Activated naive CD8-positive, alpha-beta T cell treated with anti-CD3 and anti-CD28 coated beads, Interleukin-2, amount 10 ng/mL, durations not matched to agents 7 days and 5 days (primary cell): ENCODE data around the gene WWOX. TPM values are rescaled to one million over a fixed set of nuclear protein-coding genes. Genes with fewer than 3 reads are reported as not detected.

ENCODE experiments used
- ATAC-seq: fragments of 150-1000 bp; cut with Tn5 transposase; one replicate; pipeline ENCODE4 v1.10.0; 2021; ENCODE audit warnings: low read depth, moderate library complexity
- POLR2A ChIA-PET: fragments of 350-600 bp; sonication (Branson Sonifier 250); formaldehyde crosslinking; loops from one replicate; lab custom pipeline; 2021; ENCODE audit warnings: antibody characterized with exemption; lab: Charles Lee
- DNase-seq: peaks from one replicate; pipeline ENCODE4 v3.0.0; 2021
- H3K27ac Mint-ChIP-seq: one replicate; pipeline ENCODE4 v1.8.0; 2022; ENCODE audit warnings: mild to moderate bottlenecking, mixed read lengths
- H3K27me3 Mint-ChIP-seq: one replicate; pipeline ENCODE4 v1.8.0; 2022; ENCODE audit warnings: mild to moderate bottlenecking, moderate library complexity, mixed read lengths
- H3K36me3 Mint-ChIP-seq: one replicate; pipeline ENCODE4 v1.8.0; 2021; ENCODE audit warnings: mild to moderate bottlenecking, mixed read lengths
- H3K4me1 Mint-ChIP-seq: one replicate; pipeline ENCODE4 v1.8.0; 2021; ENCODE audit warnings: mixed read lengths
- H3K4me3 Mint-ChIP-seq: one replicate; pipeline ENCODE4 v1.8.0; 2022; ENCODE audit warnings: mild to moderate bottlenecking, moderate library complexity, mixed read lengths
- H3K9me3 Mint-ChIP-seq: one replicate; pipeline ENCODE4 v1.8.0; 2021; ENCODE audit warnings: mixed read lengths
- total RNA-seq, 2 experiments: library from RNA; stranded (reverse); gene quantifications; one replicate each; pipeline ENCODE4 v1.2.3, GENCODE V29; 2021

Gene WWOX
- total RNA-seq, 2 experiments from 2014 or later = 26.8 to 27.7 TPM

GRCh38 chr16:78242239-78242630, 142.8 kb downstream of the WWOX start:
- DNase-seq (no peak), ATAC-seq (no peak)
- no peak overlapping the region for H3K27ac Mint-ChIP-seq

GRCh38 chr16:78244131-78244895, 144.9 kb downstream of the WWOX start:
- Mint-ChIP-seq H3K36me3 (peaks cover 4% of the 10 kb centered on the region), H3K27me3 (no peaks in the 10 kb centered on the region), H3K9me3 (peaks cover 7% of the 10 kb centered on the region), H3K27ac (no peak overlapping the region), H3K4me1 (no peaks in the 10 kb centered on the region), H3K4me3 (no peak overlapping the region)
- POLR2A ChIA-PET = no interaction called here
- ATAC-seq = no peak
- DNase-seq = no peak

More at GRCh38 chr16:78242239-78242630, 142.8 kb downstream of the WWOX start:
- no peaks in the 10 kb centered on the region for H3K36me3 Mint-ChIP-seq
- no peaks in the 10 kb centered on the region for H3K4me1 Mint-ChIP-seq
- no peaks in the 10 kb centered on the region for H3K9me3 Mint-ChIP-seq
- POLR2A ChIA-PET = no interaction called here
- H3K27me3 Mint-ChIP-seq = no peaks in the 10 kb centered on the region
- H3K4me3 Mint-ChIP-seq = no peak overlapping the region

- Mint-ChIP-seq H3K27me3 (no peaks in the 10 kb centered on the region), H3K27ac (no peak overlapping the region), H3K36me3 (peaks cover 4% of the 10 kb centered on the region), H3K4me3 (no peak overlapping the region), H3K9me3 (peaks cover 7% of the 10 kb centered on the region), H3K4me1 (peaks cover 5% of the 10 kb centered on the region)
- no peak for DNase-seq
- ATAC-seq = no peak
- POLR2A ChIA-PET = no interaction called here
Observed at GRCh38 chr16:78246559-78246958, 147.1 kb downstream of the WWOX start.

- ATAC-seq (no peak), DNase-seq (no peak)
- no peak overlapping the region for H3K4me3 Mint-ChIP-seq
- peaks cover 7% of the 10 kb centered on the region for H3K9me3 Mint-ChIP-seq
- H3K4me1 Mint-ChIP-seq = peaks cover 5% of the 10 kb centered on the region
- peaks cover 4% of the 10 kb centered on the region for H3K36me3 Mint-ChIP-seq
- POLR2A ChIA-PET = no interaction called here
- no peak overlapping the region for H3K27ac Mint-ChIP-seq
- H3K27me3 Mint-ChIP-seq = no peaks in the 10 kb centered on the region
Observed at GRCh38 chr16:78249056-78249455, 149.6 kb downstream of the WWOX start.

GRCh38 chr16:78249832-78250231, 150.4 kb downstream of the WWOX start:
- ATAC-seq (no peak), DNase-seq (no peak)
- POLR2A ChIA-PET = no interaction called here
- no peak overlapping the region for H3K27ac Mint-ChIP-seq
- peaks cover 7% of the 10 kb centered on the region for H3K9me3 Mint-ChIP-seq
- peaks cover 4% of the 10 kb centered on the region for H3K36me3 Mint-ChIP-seq
- H3K27me3 Mint-ChIP-seq = no peaks in the 10 kb centered on the region
- no peak overlapping the region for H3K4me3 Mint-ChIP-seq
- peaks cover 5% of the 10 kb centered on the region for H3K4me1 Mint-ChIP-seq

GRCh38 chr16:78251115-78251514, 151.7 kb downstream of the WWOX start:
- H3K27ac Mint-ChIP-seq = no peak overlapping the region
- H3K27me3 Mint-ChIP-seq = no peaks in the 10 kb centered on the region
- peaks cover 7% of the 10 kb centered on the region for H3K9me3 Mint-ChIP-seq
- POLR2A ChIA-PET = no interaction called here
- ATAC-seq (no peak), DNase-seq (no peak)
- peaks cover 4% of the 10 kb centered on the region for H3K36me3 Mint-ChIP-seq
- peaks cover 5% of the 10 kb centered on the region for H3K4me1 Mint-ChIP-seq
- no peak overlapping the region for H3K4me3 Mint-ChIP-seq

GRCh38 chr16:78252757-78253156, 153.3 kb downstream of the WWOX start:
- POLR2A ChIA-PET = no interaction called here
- ATAC-seq (no peak), DNase-seq (no peak)
- Mint-ChIP-seq H3K27ac (no peak overlapping the region), H3K27me3 (no peaks in the 10 kb centered on the region), H3K4me3 (no peak overlapping the region), H3K4me1 (peaks cover 5% of the 10 kb centered on the region), H3K9me3 (peaks cover 4% of the 10 kb centered on the region), H3K36me3 (peaks cover under 1% of the 10 kb centered on the region)

- ATAC-seq (no peak), DNase-seq (no peak)
- Mint-ChIP-seq H3K36me3 (no peaks in the 10 kb centered on the region), H3K27ac (no peak overlapping the region), H3K27me3 (no peaks in the 10 kb centered on the region), H3K4me1 (peaks cover 5% of the 10 kb centered on the region), H3K4me3 (no peak overlapping the region), H3K9me3 (no peaks in the 10 kb centered on the region)
- POLR2A ChIA-PET = no interaction called here
Observed at GRCh38 chr16:78254841-78255240, 155.4 kb downstream of the WWOX start.

- Mint-ChIP-seq H3K27ac (no peak overlapping the region), H3K9me3 (no peaks in the 10 kb centered on the region), H3K36me3 (no peaks in the 10 kb centered on the region), H3K27me3 (no peaks in the 10 kb centered on the region), H3K4me1 (no peaks in the 10 kb centered on the region), H3K4me3 (no peak overlapping the region)
- POLR2A ChIA-PET = no interaction called here
- ATAC-seq (no peak), DNase-seq (no peak)
Observed at GRCh38 chr16:78256686-78257375, 157.4 kb downstream of the WWOX start.

GRCh38 chr16:78257376-78257728, 157.9 kb downstream of the WWOX start:
- no peak for ATAC-seq
- no peak overlapping the region for H3K4me3 Mint-ChIP-seq
- H3K27ac Mint-ChIP-seq = no peak overlapping the region
- H3K27me3 Mint-ChIP-seq = no peaks in the 10 kb centered on the region
- DNase-seq = no peak
- no peaks in the 10 kb centered on the region for H3K4me1 Mint-ChIP-seq
- no peaks in the 10 kb centered on the region for H3K36me3 Mint-ChIP-seq
- POLR2A ChIA-PET = no interaction called here
- H3K9me3 Mint-ChIP-seq = no peaks in the 10 kb centered on the region

- POLR2A ChIA-PET = no interaction called here
- Mint-ChIP-seq H3K27me3 (peaks cover 2% of the 10 kb centered on the region), H3K4me1 (no peaks in the 10 kb centered on the region), H3K36me3 (no peaks in the 10 kb centered on the region), H3K27ac (no peak overlapping the region), H3K9me3 (no peaks in the 10 kb centered on the region), H3K4me3 (no peak overlapping the region)
- ATAC-seq = no peak
- no peak for DNase-seq
Observed at GRCh38 chr16:78258375-78259065, 159.1 kb downstream of the WWOX start.

GRCh38 chr16:78259873-78260272, 160.4 kb downstream of the WWOX start:
- POLR2A ChIA-PET = no interaction called here
- DNase-seq = no peak
- H3K9me3 Mint-ChIP-seq = peaks cover 3% of the 10 kb centered on the region
- H3K27ac Mint-ChIP-seq = no peak overlapping the region
- H3K36me3 Mint-ChIP-seq = no peaks in the 10 kb centered on the region
- H3K27me3 Mint-ChIP-seq = peaks cover 2% of the 10 kb centered on the region
- H3K4me3 Mint-ChIP-seq = no peak overlapping the region
- H3K4me1 Mint-ChIP-seq = no peaks in the 10 kb centered on the region
- ATAC-seq = no peak

- Mint-ChIP-seq H3K9me3 (peaks cover 4% of the 10 kb centered on the region), H3K4me3 (no peak overlapping the region), H3K4me1 (no peaks in the 10 kb centered on the region), H3K36me3 (no peaks in the 10 kb centered on the region), H3K27me3 (peaks cover 2% of the 10 kb centered on the region), H3K27ac (no peak overlapping the region)
- DNase-seq (no peak), ATAC-seq (no peak)
- POLR2A ChIA-PET = no interaction called here
Observed at GRCh38 chr16:78264642-78265041, 165.2 kb downstream of the WWOX start.

- H3K27me3 Mint-ChIP-seq = no peaks in the 10 kb centered on the region
- no peaks in the 10 kb centered on the region for H3K4me1 Mint-ChIP-seq
- ATAC-seq (no peak), DNase-seq (no peak)
- no peak overlapping the region for H3K27ac Mint-ChIP-seq
- POLR2A ChIA-PET = no interaction called here
- H3K36me3 Mint-ChIP-seq = no peaks in the 10 kb centered on the region
- peaks cover 4% of the 10 kb centered on the region for H3K9me3 Mint-ChIP-seq
- H3K4me3 Mint-ChIP-seq = no peak overlapping the region
Observed at GRCh38 chr16:78269256-78269655, 169.8 kb downstream of the WWOX start.
